DMS114 treated with DMSO at 0.1 percent for 48 hours (cell line): ENCODE results near the gene PARD3.

Source experiments
- DNase-seq: peaks from one replicate; lab custom pipeline; 2025; ENCODE audit not compliant: unreplicated experiment; lab: John Stamatoyannopoulos, UW

Gene PARD3

DNA sequence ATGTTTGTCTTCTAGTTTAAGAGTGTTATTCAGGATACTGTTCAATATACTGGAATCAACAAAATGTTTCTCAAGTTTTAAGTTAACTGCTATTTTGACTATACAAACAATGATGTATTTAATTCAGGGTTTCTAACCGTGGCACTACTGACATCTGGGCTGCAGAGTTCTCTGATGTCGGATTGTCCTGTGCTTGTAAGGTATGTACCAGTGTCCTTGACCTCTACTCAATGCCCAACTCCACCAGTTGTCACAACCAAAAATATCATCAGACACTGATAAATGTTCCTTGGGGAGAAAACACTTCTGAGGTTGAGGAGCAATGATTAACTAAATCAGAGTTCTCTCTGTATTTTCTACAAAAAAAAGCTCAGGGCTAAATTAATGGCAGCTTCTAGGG is 301.5 kb downstream of the PARD3 start:
- no peak for DNase-seq

- DNase-seq, result no peak
Measured at GRCh38 chr10:34507217-34507616, 307.9 kb downstream of the PARD3 start.

DNA sequence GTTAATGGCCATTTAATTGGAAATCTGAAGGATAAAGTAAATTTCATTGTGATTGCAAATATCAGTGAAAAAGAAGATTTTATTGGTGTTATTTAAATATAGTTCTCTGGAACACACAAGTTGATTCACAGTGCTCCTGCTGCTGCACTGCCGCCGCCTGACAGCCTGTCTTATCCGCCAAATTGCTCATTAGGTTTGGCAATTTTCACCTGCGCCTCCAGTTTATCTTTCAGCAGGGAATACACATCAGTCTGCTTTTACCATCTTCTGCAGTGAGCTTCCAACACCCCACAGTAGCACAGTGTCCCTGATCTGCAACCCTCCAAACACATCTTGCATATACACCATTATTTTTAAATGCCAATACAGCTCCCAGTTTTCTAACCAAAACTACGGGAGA is 308.3 kb downstream of the PARD3 start:
- DNase-seq, result no peak

DNA sequence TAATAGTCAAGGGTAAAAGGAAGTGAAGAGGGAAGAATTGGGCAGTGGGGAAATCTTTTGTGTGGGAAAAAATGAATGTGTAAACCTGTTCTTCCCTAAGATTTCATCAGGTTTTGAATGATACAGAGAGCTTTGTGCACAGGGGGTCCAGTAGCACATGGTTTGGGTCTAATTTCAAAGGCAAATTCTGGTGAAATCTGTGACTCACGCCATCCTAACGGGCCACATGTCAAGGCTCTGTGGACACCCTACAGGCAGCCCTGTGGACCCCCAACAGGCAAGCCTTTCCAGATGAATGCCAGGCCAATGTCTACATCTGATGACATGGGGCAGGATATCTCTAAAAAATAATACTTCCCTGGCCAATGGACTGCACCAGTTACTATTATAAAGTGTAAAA is 309.8 kb downstream of the PARD3 start:
- DNase-seq, result no peak

- DNase-seq, result no peak
Measured at GRCh38 chr10:34504534-34504933, 310.6 kb downstream of the PARD3 start.

DNA sequence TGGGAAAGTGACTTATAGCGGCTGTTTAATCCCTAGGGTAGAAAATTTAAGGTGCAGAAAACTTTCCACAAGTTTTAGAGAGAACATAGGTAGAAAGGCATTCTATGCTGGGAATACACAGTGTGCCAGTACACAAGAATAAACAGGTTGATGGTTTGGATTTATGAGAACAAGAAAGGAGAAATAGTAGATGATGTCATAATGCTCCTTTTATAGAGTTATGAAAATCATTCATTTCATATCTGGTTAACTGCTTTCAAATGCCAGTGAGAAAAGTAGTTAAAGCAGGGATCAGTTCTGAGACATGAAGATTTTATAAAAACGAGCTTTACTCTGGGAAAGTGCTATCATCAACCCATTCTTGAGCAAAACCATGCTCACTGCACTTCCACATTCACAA is 311.4 kb downstream of the PARD3 start:
- no peak for DNase-seq

DNA sequence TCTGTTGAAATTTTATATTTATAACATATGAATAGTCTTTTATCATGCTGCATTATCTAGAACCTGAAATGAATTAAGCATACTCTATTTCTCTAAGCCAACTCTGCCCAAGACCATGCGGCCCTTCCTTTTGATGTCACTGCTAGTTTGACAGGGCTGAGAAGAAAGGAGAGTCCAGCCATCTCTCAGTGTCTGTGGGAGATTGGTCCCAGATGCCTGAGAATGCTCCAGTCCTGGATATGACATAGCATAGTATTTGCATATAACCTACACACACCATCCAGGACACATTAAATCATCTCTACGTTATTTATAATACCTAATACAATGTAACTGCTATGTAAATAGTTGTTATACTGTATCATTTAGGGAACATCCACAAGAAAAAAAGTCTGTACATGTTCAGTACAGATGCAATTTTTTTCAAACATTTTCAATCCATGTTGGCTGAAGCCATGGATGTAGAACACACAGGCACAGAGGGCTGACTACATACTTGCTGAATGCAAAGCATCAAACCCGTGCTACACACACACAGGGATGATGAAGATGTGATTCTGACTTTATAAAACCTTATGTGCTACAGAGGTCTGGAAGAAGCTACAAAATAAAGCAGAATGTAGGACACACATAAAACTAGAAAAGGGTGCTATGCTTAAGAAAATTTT is 315.4 kb downstream of the PARD3 start:
- no peak for DNase-seq

DNA sequence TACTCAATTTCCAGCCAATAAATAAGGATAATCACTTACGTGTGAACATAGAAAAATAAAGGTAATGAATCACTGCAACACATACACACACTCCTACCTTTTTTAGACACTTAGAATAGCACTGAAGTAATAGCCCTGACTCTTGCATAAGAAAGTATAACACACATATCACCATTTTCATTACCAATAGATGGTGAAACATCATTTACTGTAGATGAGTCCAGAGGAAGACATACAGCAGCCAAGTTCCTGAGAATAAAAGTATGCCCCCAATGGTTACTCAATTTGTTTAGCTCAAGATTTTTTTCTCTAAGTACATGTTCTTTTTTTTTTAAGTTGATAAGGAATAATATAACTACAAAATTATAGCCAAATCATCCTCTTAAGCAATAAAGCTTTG is 316.3 kb downstream of the PARD3 start:
- no peak for DNase-seq

GRCh38 chr10:34495938-34496337 is 319.2 kb downstream of the PARD3 start:
- no peak for DNase-seq

- DNase-seq, result no peak
Measured at GRCh38 chr10:34494012-34494411, 321.1 kb downstream of the PARD3 start.

DNA sequence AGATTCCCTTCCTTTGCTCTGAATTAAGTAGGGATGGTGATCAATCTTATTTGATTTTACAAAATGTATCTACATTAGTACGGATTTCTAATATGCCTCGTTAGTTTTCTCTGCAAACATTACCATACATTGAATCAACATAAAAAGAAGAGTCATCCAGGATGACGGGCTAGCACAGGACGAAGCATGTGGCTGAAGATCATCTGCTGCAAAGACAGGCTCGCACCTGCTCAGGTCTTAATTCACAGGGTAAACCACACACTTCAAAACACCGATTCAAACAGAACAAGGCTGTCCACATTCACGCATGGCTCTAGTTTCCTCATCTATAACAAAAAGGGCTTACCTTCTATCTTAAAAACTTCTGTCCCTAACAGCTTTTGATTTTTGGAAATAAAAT is 323.0 kb downstream of the PARD3 start:
- no peak for DNase-seq

GRCh38 chr10:34491678-34492077 is 323.4 kb downstream of the PARD3 start:
- DNase-seq, result no peak

- DNase-seq, result no peak
Measured at GRCh38 chr10:34489973-34490745, 324.9 kb downstream of the PARD3 start.

GRCh38 chr10:34489411-34489810 is 325.7 kb downstream of the PARD3 start:
- no peak for DNase-seq

DNA sequence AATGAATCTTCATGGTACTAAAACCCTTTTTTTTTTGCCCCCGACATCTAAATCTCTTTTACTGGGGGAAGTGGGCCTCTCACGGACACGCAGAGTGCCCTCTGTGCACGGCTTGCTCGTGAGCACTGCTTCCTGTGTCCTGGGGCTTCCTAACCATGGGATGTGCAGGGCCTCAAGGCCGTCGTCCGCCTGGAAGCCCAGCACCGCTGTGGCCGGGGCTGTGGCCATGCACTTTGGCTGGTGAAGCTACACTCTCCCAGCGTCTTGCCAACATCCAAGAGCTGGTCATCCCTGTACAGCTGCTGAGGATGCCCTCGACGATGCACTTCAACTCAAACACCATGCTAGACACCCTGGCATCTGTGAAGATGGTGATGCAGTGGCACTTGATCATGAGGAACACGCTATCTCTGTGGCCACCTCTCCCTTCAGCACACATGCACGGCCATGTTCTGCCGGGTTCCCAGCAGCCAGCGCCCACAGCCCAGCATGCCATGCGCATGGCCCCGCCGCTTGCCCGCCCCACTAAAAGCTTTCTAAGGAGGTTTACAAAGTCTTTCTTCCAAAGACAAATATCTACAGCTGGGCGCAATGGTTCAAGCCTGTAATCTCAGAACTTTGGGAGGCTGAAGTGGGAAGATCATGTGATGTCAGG is 326.5 kb downstream of the PARD3 start:
- DNase-seq, result no peak

- DNase-seq, result no peak
Measured at GRCh38 chr10:34486008-34486407, 329.1 kb downstream of the PARD3 start.

GRCh38 chr10:34484164-34484563 is 330.9 kb downstream of the PARD3 start:
- DNase-seq, result no peak

DNA sequence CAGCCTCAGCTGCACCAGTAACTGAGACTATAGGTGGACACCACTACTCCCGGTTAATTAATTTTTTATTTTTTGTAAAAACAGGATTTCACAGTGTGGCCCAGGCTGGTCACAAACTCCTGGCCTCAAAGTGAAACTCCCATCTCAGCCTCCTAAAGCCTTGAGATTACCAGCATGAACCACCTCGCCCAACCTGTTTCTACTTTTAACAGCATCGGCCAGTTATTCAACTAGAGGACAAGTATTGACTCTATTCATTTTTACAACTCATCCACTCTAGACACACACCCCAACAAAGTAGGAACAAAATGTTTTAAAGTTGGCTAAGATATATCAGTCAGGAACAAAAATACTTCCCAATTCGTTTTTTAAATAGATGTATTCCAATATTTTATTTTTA is 334.8 kb downstream of the PARD3 start:
- no peak for DNase-seq

- no peak for DNase-seq
Measured at GRCh38 chr10:34479520-34480179, 335.4 kb downstream of the PARD3 start.

DNA sequence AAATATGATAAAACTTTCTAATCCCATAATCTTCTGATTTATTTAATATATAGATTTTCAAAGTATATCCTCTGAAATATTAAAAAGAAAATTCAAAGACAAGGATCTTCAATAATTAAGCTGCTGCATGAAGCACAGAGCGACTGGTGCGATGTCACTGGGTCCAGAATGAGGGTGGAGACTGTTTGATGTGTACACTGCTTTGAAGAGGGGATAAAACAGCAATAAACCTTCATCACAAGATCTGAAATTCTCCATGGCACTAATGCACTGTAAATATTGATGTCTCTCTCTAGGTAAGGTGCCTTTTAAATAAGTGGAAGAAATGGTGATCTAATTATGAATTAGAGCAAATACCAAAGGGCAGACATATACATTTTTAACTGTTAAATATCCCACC is 337.8 kb downstream of the PARD3 start:
- no peak for DNase-seq

DNA sequence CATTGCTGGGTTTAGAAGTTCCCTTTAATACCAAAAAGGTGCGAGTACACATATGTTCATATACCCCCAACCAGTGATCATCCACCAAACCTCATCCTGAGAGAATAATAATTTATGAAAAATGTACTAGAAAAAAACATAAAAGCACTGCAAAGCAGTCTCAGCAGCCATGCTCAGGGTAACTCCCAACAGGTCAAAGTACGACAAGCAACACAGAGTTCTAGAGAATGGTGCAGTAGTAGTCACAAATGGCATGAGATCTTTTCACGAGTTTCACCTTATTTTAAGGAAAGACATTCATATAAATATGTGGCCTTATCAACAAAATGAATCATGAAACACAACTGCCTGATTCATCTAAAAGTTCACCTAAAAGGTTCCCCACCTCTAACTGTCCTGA is 338.5 kb downstream of the PARD3 start:
- DNase-seq, result no peak

DNA sequence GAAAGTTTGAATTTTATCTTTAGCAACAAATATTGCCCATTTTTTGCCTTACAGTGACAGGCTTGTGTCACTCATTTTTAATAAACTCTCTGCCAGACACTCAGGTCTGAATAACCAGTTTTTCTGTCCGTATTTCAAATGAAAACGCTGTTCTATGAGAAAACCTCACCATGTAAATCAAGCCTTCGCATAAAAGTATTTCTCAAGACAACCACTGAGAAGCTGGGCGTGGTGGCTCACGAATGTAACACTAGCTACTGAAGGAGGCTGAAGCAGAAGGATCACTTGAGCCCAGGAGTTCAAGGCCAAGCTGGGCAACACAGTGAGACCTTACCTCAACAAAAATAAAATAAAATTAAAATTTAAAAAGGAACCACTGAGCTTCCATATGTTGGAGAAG is 339.3 kb downstream of the PARD3 start:
- DNase-seq, result no peak
